Breast epithelium (tissue), 3 donors: ENCODE results near the gene EBF3.

Experiments
- POLR2A ChIP-seq: fragments of 450-650 bp; IDR thresholded peaks from one replicate; pipeline ENCODE4 v1.6.1; 2016; ENCODE audit warnings: antibody characterized with exemption, mild to moderate bottlenecking, moderate library complexity
- POLR2AphosphoS5 ChIP-seq, 3 donors: sonication (generic); formaldehyde crosslinking; IDR thresholded peaks; one replicate each; pipeline ENCODE4 v1.6.1; 2017; ENCODE audit warnings: antibody characterized with exemption in 3 of 3
- TF ChIP-seq, protein P1 (sequence below), 3 donors: fragments of 450-650 bp; IDR thresholded peaks; one replicate each; pipeline ENCODE4 v1.5.1; 2016 to 2017; ENCODE audit warnings: antibody characterized with exemption in 3 of 3, mild to moderate bottlenecking in 3 of 3, moderate library complexity in 3 of 3

DNA sequence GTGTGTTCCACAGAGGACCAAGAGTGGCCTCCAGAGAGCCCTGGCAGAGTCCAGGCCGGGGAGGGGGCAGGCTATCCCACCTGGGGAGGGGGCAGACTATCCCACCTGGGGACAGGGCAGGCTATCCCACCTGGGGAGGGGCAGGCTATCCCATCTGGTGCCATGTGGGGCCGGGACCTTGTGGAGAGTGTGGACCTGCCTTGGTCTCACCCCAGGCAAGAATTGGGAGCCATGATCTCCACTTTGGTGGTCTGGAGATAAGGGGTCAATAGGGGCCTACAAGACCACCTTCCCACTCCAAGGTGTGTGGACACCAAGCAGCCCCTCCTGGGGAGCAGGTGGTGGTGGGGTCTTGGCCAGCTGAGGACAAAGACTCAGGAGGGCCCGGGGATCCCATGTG, 138.2 kb downstream of the EBF3 start:
- TF ChIP-seq, protein P1, sequence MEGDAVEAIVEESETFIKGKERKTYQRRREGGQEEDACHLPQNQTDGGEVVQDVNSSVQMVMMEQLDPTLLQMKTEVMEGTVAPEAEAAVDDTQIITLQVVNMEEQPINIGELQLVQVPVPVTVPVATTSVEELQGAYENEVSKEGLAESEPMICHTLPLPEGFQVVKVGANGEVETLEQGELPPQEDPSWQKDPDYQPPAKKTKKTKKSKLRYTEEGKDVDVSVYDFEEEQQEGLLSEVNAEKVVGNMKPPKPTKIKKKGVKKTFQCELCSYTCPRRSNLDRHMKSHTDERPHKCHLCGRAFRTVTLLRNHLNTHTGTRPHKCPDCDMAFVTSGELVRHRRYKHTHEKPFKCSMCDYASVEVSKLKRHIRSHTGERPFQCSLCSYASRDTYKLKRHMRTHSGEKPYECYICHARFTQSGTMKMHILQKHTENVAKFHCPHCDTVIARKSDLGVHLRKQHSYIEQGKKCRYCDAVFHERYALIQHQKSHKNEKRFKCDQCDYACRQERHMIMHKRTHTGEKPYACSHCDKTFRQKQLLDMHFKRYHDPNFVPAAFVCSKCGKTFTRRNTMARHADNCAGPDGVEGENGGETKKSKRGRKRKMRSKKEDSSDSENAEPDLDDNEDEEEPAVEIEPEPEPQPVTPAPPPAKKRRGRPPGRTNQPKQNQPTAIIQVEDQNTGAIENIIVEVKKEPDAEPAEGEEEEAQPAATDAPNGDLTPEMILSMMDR (IDR thresholded peaks at IDR 0.05): no peak
- TF ChIP-seq POLR2AphosphoS5 (IDR thresholded peaks at IDR 0.05) (no peak), POLR2A (no peak)
